GM08714 (cell line): ENCODE measurements around the gene ATXN1.
A peak's percentile ranks its signal among the peaks of the same experiment; 100 is the strongest.

Experiments used
- H3K4me3 ChIP-seq: fragments of 200-500 bp; sonication (Bioruptor generic); 2 replicates; pipeline ENCODE4 v1.5.1; 2014; ENCODE audit warnings: mild to moderate bottlenecking, low read length, inconsistent platforms
- ZNF274 ChIP-seq: IDR thresholded peaks from 2 replicates; pipeline ENCODE4 v1.6.1; 2012; ENCODE audit warnings: mild to moderate bottlenecking, low read depth, low read length

The ATXN1 gene

GRCh38 chr6:16761471-16762267, 409 bp upstream of the ATXN1 start:
- no peak for TF ChIP-seq ZNF274

GRCh38 chr6:16759646-16760515, 1.4 kb downstream of the ATXN1 start:
- H3K4me3 ChIP-seq, result peak overlapping the region; percentile 89
- no peak for TF ChIP-seq ZNF274

More at GRCh38 chr6:16761471-16762267, 409 bp upstream of the ATXN1 start:
- H3K4me3 ChIP-seq, result peak overlapping the region; percentile 89

- no peak for TF ChIP-seq ZNF274
- peak overlapping the region; percentile 89 for H3K4me3 ChIP-seq
These were observed 2.0 kb downstream of the ATXN1 start for GRCh38 chr6:16759181-16759645.

- TF ChIP-seq ZNF274, result no peak
- H3K4me3 ChIP-seq, result peak overlapping the region; percentile 89
These were observed 2.9 kb downstream of the ATXN1 start for GRCh38 chr6:16758163-16758975.

GRCh38 chr6:16757332-16757731, 3.9 kb downstream of the ATXN1 start:
- TF ChIP-seq ZNF274, result no peak
- no peak overlapping the region; the same call in 1 of the 2 replicates for H3K4me3 ChIP-seq

GRCh38 chr6:16756660-16757255, 4.5 kb downstream of the ATXN1 start:
- H3K4me3 ChIP-seq, result no peak overlapping the region; the same call in 1 of the 2 replicates
- no peak for TF ChIP-seq ZNF274

- TF ChIP-seq ZNF274, result no peak
- no peak overlapping the region for H3K4me3 ChIP-seq
These were observed 5.7 kb downstream of the ATXN1 start for GRCh38 chr6:16755544-16755943.

GRCh38 chr6:16754876-16755275, 6.4 kb downstream of the ATXN1 start:
- no peak overlapping the region for H3K4me3 ChIP-seq
- no peak for TF ChIP-seq ZNF274

GRCh38 chr6:16754274-16754673, 7.0 kb downstream of the ATXN1 start:
- H3K4me3 ChIP-seq, result no peak overlapping the region
- no peak for TF ChIP-seq ZNF274

GRCh38 chr6:16753341-16753740, 7.9 kb downstream of the ATXN1 start:
- no peak for TF ChIP-seq ZNF274
- no peak overlapping the region for H3K4me3 ChIP-seq

- no peak overlapping the region for H3K4me3 ChIP-seq
- TF ChIP-seq ZNF274, result no peak
These were observed 8.9 kb downstream of the ATXN1 start for GRCh38 chr6:16752206-16752866.

- TF ChIP-seq ZNF274, result no peak
- H3K4me3 ChIP-seq, result no peak overlapping the region
These were observed 9.9 kb downstream of the ATXN1 start for GRCh38 chr6:16751251-16751946.

GRCh38 chr6:16750566-16750965, 10.7 kb downstream of the ATXN1 start:
- H3K4me3 ChIP-seq, result no peak overlapping the region

More at GRCh38 chr6:16750566-16750965, 10.7 kb downstream of the ATXN1 start:
- TF ChIP-seq ZNF274, result no peak
